ENCODE measurements around the gene NDST1. TPM values are rescaled to one million over a fixed set of nuclear protein-coding genes. Genes with fewer than 3 reads are reported as not detected.

NDST1 gene
- total RNA-seq, 4 donors from 2014 or later = 32.4 to 104 (median 42.6) TPM

DNA sequence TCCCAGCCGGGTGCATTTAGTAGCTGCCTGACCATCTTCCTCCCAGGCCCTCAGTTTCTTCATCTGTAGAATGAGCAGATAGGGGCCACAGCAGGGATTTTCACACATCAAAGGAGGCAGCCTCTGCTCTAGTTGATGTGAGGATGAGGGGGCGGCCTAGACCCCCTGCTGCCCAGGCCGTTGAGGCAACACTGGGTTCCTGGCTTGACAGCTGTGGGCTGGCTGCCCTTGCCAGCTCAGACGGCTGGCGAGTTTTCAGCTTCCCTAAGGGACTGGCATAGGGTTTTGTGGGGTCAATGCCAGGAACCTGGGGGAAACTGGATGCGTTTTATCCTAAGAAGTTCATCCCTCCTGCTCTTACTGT lies 49.6 kb downstream of the NDST1 start:
- TF ChIP-seq, protein P1, sequence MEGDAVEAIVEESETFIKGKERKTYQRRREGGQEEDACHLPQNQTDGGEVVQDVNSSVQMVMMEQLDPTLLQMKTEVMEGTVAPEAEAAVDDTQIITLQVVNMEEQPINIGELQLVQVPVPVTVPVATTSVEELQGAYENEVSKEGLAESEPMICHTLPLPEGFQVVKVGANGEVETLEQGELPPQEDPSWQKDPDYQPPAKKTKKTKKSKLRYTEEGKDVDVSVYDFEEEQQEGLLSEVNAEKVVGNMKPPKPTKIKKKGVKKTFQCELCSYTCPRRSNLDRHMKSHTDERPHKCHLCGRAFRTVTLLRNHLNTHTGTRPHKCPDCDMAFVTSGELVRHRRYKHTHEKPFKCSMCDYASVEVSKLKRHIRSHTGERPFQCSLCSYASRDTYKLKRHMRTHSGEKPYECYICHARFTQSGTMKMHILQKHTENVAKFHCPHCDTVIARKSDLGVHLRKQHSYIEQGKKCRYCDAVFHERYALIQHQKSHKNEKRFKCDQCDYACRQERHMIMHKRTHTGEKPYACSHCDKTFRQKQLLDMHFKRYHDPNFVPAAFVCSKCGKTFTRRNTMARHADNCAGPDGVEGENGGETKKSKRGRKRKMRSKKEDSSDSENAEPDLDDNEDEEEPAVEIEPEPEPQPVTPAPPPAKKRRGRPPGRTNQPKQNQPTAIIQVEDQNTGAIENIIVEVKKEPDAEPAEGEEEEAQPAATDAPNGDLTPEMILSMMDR (IDR thresholded peaks at IDR 0.05; ENCODE audit: low read depth) = no peak

DNA sequence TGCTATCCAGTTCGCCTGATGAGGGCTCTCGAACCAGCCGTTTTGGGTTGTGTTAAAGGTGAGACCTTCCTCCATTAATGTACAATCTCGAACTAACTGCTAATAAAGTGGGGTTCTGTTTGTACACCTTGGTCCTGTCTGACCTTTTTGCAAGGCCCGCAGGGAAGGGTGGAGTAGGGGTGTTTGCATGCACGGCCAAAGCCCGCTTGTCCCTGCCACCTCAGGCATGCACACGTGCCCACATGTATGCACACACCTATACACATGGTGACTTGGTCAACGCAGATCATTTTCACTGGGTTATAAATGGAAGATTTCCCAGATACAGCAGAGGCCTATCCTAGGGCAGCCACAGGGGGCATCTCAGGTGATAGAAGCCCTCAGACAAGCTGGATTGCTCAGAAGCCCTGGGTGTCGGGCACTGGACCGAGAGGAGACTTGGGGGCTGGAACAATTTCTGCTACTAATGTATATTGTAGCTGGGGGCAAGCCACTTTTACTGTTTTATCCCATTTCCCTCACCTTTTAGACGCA lies 50.2 kb downstream of the NDST1 start:
- TF ChIP-seq, protein P1 (IDR thresholded peaks at IDR 0.05; ENCODE audit: low read depth) = no peak

DNA sequence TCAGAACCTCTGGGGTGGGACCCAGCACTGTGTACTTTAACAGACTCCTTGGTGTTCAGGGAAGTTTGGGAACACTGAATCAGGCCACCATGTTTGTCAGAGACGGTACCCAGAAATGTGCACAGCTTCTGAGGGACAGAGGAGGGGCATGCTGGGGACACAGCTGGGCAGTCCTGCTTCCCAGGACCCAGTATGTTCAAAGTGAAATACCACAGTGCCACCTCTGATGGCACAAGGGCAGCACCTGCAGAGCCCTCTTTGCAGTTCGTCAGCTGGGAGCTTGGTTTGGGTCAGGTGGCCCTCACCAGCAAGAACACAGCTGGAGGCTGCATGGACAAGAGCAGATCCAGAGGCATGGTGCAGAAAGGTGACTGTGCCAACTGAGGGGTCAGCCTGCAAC lies 51.2 kb downstream of the NDST1 start:
- TF ChIP-seq, protein P1 (IDR thresholded peaks at IDR 0.05; ENCODE audit: low read depth) = no peak

DNA sequence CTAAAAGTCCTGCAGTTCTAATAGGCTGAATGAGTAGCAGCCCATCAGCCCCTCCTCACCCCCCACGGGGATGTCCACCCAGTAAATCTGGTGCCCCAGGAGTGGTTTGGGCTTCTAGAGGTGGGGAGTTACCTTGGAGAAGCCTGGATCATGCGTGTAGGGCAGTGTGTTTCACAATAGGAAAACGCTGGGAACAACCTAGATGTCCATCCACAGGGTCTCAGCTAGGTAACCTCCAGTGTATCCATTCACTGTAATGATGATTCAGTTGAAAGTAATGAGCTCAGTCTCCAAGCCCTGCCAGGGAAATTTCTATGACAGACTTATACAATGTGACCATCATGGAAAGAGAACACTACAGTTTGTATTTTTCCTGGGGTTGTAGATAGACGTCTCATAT lies 51.8 kb downstream of the NDST1 start:
- TF ChIP-seq, protein P1 (IDR thresholded peaks at IDR 0.05; ENCODE audit: low read depth) = no peak

DNA sequence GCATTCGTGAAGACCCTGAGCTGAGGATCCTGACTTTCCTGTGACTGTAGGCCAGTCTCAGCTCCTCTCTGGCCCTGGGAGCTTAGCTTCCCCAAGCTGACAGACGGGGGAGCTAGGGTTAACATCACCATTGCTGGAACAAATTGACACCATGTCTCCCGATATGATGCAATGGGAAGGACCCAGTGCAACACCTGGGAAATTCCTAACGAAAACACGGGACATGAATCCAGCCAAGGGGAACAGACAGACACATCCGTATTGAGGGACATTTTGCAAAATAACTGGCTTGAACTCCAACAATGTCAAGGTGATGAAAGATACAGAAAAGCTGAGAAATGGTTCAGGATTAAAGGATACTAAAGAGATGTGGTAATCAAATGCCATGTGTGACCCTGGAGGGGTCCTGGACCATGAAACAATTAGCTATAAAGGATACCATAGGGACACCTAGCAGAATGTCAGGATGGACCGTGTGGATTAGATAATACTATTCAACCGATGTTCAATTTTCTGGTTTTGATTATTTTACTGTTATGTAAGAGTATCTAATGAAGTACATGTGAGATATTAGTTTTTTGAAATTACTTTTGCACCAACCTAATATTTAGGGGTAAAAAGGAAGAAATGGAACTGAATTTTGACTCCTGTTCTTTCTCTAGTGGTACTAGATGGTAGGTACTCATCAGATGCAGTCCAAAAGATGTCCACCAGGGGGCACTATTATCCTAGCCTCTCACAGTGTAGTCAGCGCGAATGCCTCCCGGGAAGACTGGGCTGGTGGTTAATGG lies 52.7 kb downstream of the NDST1 start:
- TF ChIP-seq, protein P1 (IDR thresholded peaks at IDR 0.05; ENCODE audit: low read depth) = no peak

DNA sequence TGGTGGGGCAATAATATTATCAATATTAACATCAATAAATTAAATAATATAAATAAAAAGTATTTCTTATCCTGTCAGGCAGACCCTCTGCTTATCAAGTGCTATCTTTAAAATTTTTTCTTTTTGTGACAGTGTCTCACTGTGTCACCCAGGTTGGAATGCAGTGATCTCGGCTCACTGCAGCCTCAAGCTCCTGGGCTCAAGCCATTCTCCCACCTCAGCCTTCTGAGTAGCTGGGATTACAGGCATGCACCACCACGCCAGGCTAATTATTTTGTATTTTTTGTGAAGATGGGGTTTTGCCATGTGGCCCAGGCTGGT lies 53.2 kb downstream of the NDST1 start:
- TF ChIP-seq, protein P1 (IDR thresholded peaks at IDR 0.05; ENCODE audit: low read depth) = no peak

DNA sequence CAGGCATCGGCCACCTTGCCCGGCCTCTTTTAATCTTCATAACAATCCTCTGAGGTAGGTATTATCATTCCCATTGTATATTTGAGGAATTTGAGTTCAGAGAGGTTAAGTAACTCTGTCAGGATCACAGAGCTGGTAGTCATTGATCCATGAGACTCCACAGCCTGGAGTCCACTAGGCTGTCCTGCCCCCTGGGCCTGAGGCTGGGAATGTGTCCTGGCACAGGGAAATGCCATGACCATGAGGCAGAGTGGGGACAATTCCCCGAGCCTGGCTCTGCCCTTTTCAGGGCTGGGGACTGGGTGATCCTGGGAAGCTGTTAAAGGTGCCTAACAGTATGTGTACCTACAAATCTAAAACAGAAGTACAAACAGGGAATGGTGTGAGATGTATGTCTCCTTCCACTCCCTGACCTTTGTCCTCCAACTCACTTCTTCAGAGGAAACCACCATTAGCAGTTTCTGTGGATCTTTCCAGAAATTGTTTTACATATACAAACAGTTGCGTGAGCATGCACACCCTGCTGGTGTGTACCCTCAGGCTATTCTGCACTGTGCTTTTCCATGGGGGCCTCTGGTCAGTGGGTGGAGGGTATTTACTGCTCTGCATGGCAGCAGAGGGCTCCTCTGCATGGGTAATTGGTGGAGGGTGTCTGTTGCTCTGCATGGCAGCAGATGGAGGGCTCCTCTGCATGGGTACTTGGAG lies 53.8 kb downstream of the NDST1 start:
- TF ChIP-seq, protein P1 (IDR thresholded peaks at IDR 0.05; ENCODE audit: low read depth) = no peak
